Lung (tissue), 12 donors: ENCODE measurements around the gene PEAR1. TPM values are rescaled to one million over a fixed set of nuclear protein-coding genes. Genes with fewer than 3 reads are reported as not detected.

ENCODE experiments used
- ATAC-seq: fragments of 200-7000 bp; cut with Tn5 transposase; one replicate; pipeline ENCODE4 v1.9.1; 2020; ENCODE audit warnings: moderate number of reproducible peaks; ENCODE audit not compliant: insufficient read depth, low FRiP score
- DNase-seq, 3 donors: peaks; one replicate each; pipeline ENCODE4 v3.0.0-alpha.2; 2013 to 2017
- H3K27ac ChIP-seq, 2 donors: one replicate each; pipeline ENCODE4 v1.5.1; 2013; ENCODE audit warnings: mild to moderate bottlenecking in 2 of 2, moderate library complexity in 2 of 2, control low read depth in 1 of 2, inconsistent platforms in 1 of 2, low read depth in 1 of 2, low read length in 1 of 2
- H3K27me3 ChIP-seq, 3 donors: one replicate each; pipeline ENCODE4 v1.5.1; 2013; ENCODE audit warnings: low read length in 2 of 3; ENCODE audit not compliant: control insufficient read depth in 3 of 3, insufficient read depth in 3 of 3
- H3K36me3 ChIP-seq, 4 donors: one replicate each; pipeline ENCODE4 v1.5.1; 2013; ENCODE audit warnings: low read length in 4 of 4, mild to moderate bottlenecking in 1 of 4, moderate library complexity in 1 of 4; ENCODE audit not compliant: control insufficient read depth in 4 of 4, insufficient read depth in 4 of 4
- H3K4me1 ChIP-seq, 5 donors: one replicate each; pipeline ENCODE4 v1.5.1; 2013; ENCODE audit warnings: low read length in 5 of 5, mild to moderate bottlenecking in 2 of 5, moderate library complexity in 1 of 5; ENCODE audit not compliant: control insufficient read depth in 5 of 5, insufficient read depth in 5 of 5
- H3K4me3 ChIP-seq: one replicate; pipeline ENCODE4 v1.5.1; 2013; ENCODE audit warnings: mild to moderate bottlenecking, control low read depth, moderate library complexity
- H3K9ac ChIP-seq, 2 donors: one replicate each; pipeline ENCODE4 v1.5.1; 2013; ENCODE audit warnings: low read length in 2 of 2, control low read depth in 1 of 2; ENCODE audit not compliant: insufficient read depth in 1 of 2
- H3K9me3 ChIP-seq, 4 donors: one replicate each; pipeline ENCODE4 v1.5.1; 2013; ENCODE audit warnings: low read length in 3 of 4, mild to moderate bottlenecking in 1 of 4, moderate library complexity in 1 of 4; ENCODE audit not compliant: control insufficient read depth in 4 of 4, insufficient read depth in 3 of 4
- WGBS, 2 donors: extraction: QIAGEN DNeasy Blood & Tissue Kit; methylation state at CpG; one replicate each; pipeline ENCODE4 v1.1.7; 2013; 5-methylcytosine and 5-hydroxymethylcytosine counted together
- polyA plus RNA-seq, 2 donors: library from polyadenylated mRNA; stranded (reverse); fragments of 200-250 nt; gene quantifications; one replicate each; pipeline ENCODE4 v1.2.1, GENCODE V29; 2013
- total RNA-seq, 2 donors: library from RNA; depleted of rRNA in 1 of 2; stranded (reverse); fragments of >200 nt in 1 of 2; gene quantifications; one replicate each; pipeline ENCODE4 v1.2.1, GENCODE V29; 2014 to 2021
- TF ChIP-seq, protein P1 (sequence below): IDR thresholded peaks from 2 replicates; pipeline ENCODE4 v1.5.1; 2012; ENCODE audit warnings: mild to moderate bottlenecking; ENCODE audit errors: control extremely low read depth, extremely low read depth
- donor health status: control.
- donor health status: control.
- donor health status: Bipolar disorder and iron deficiency.
- donor health status: healthy.
- donor health status: DM: yes; HTN: yes; CAD: no.

The PEAR1 gene
- total and polyA plus RNA-seq, 4 donors, result 7.6 to 15.3 (median 12.9) TPM

DNA sequence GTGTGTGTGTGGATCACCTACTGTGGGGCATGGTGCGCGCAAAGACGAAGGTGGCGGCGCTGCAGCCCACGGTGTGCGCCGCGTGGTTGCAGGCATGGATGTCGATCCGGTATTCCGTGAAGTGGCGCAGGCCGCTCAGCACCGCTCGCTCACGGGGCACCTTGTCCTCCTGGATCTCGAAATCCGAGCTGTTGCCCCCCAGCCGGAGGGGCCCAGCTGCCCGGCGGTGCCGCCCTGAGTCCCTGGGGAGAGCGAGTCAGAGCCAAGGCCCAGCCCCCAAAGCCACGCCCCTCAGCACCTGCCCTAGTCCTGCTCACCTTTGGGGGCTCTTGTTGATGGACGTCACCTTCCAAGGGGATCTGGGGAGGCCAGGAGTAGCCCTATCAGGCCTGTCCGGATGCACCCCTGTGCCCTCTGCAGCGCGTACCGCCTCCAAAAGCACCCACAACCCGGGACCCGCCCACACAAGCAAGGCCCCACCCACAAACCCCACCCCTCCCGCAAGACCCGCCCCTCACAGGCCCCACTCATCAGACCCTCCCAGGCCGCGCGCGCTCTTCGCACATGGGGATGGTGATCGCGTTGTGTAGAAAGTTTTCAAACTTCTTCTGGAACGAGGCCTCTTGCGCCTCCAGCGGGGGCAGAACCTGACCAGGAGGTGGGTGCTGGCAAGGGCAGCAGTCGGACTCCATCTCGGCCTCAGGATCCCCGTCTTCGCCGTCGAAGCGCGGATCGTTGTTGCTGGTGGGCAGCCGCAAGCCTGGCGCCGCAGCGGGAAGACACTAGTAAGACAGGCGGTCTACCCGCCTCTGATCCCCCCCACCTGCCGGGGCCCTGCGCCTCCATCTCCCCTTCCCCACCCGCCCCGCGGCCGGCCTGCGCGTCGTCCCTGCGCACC lies 48.2 kb upstream of the PEAR1 start:
- 6 to 8% methylated on average over 69 of the region's 69 CpGs for WGBS, 2 donors
- Histone ChIP-seq H3K36me3 (no peaks in the 10 kb centered on the region), H3K9ac (no peak overlapping the region), H3K27ac (no peak overlapping the region), H3K4me3 (no peak overlapping the region), H3K4me1 (peaks cover 0 to 9% (median 4%) of the 10 kb centered on the region in 5 donors), H3K27me3 (peaks cover 3 to 87% (median 61%) of the 10 kb centered on the region in 3 donors), H3K9me3 (peaks cover 0 to 2% (median 0%) of the 10 kb centered on the region in 4 donors)
- ATAC-seq (no peak), DNase-seq (no peak)
- TF ChIP-seq, protein P1, sequence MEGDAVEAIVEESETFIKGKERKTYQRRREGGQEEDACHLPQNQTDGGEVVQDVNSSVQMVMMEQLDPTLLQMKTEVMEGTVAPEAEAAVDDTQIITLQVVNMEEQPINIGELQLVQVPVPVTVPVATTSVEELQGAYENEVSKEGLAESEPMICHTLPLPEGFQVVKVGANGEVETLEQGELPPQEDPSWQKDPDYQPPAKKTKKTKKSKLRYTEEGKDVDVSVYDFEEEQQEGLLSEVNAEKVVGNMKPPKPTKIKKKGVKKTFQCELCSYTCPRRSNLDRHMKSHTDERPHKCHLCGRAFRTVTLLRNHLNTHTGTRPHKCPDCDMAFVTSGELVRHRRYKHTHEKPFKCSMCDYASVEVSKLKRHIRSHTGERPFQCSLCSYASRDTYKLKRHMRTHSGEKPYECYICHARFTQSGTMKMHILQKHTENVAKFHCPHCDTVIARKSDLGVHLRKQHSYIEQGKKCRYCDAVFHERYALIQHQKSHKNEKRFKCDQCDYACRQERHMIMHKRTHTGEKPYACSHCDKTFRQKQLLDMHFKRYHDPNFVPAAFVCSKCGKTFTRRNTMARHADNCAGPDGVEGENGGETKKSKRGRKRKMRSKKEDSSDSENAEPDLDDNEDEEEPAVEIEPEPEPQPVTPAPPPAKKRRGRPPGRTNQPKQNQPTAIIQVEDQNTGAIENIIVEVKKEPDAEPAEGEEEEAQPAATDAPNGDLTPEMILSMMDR, result no peak

DNA sequence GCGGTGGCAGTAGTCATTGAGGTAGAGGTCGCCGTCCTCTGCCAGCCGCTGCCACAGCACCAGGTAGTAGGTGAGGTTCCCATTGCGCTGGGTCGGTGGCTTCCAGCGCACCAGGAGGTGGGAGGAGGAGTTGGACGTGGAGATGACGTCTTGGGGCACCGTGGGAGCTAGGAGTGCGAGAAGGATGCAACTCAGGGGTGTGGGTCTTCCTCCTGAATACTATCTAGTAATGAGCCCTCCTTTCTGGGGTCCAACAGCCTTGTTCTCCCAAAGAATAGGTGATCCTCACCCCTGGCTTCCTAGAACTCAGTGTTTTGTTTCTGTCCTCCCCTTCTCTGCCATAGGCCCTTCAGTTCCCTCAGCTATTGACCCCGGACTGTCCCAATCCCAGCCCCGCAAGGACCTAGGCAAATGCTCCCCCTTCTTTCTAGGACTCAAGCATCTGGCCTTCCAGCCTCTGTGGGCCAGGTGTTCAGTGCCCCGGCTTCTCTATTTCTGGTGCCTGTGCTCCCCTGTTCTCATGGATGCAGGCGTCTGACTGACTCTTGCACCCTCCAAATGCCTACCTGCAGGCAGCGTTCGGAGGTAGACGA lies 47.5 kb upstream of the PEAR1 start:
- no peak overlapping the region for H3K4me3 ChIP-seq
- H3K9ac ChIP-seq, result no peak overlapping the region
- no peak overlapping the region for H3K27ac ChIP-seq
- H3K4me1 ChIP-seq, result peaks cover 0 to 9% (median 4%) of the 10 kb centered on the region in 5 donors
- DNase-seq (no peak), ATAC-seq (no peak)
- H3K36me3 ChIP-seq, result no peaks in the 10 kb centered on the region
- 44 to 46% methylated on average over 18 of the region's 18 CpGs for WGBS, 2 donors
- H3K9me3 ChIP-seq, result peaks cover 0 to 2% (median 0%) of the 10 kb centered on the region in 4 donors
- H3K27me3 ChIP-seq, result peaks cover 3 to 85% (median 61%) of the 10 kb centered on the region in 3 donors
- TF ChIP-seq, protein P1, result no peak

DNA sequence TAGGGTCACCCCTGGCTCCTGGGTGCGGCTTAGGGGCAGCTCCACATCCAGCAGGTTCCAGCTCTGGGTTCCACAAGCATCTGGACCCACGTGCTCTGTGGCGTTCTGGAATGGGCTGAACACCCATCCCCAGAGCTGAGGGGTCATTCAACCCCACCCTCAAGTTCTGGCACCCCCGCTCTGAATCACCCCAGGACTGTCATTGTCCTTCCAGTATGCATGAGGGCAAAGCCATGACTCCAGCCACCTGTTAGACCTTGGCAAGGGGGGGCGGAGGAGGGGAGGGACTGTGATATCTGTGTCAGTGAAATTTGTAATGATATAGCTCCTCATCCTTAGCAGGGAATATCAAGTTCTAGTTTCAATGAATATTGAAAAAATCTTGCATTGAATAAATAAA lies 46.9 kb upstream of the PEAR1 start:
- peaks cover 3 to 79% (median 61%) of the 10 kb centered on the region in 3 donors for H3K27me3 ChIP-seq
- no peak for ATAC-seq
- H3K9ac ChIP-seq, result no peak overlapping the region
- no peaks in the 10 kb centered on the region for H3K36me3 ChIP-seq
- no peak overlapping the region for H3K4me3 ChIP-seq
- H3K4me1 ChIP-seq, result peaks cover 0 to 9% (median 4%) of the 10 kb centered on the region in 5 donors
- DNase-seq, result no peak
- WGBS, 2 donors, result 89 to 93% methylated on average over 5 of the region's 5 CpGs
- no peak overlapping the region for H3K27ac ChIP-seq
- H3K9me3 ChIP-seq, result peaks cover 0 to 2% (median 0%) of the 10 kb centered on the region in 4 donors
- TF ChIP-seq, protein P1, result no peak
